Measurements from ENCODE around the gene ZDHHC9.

DNA sequence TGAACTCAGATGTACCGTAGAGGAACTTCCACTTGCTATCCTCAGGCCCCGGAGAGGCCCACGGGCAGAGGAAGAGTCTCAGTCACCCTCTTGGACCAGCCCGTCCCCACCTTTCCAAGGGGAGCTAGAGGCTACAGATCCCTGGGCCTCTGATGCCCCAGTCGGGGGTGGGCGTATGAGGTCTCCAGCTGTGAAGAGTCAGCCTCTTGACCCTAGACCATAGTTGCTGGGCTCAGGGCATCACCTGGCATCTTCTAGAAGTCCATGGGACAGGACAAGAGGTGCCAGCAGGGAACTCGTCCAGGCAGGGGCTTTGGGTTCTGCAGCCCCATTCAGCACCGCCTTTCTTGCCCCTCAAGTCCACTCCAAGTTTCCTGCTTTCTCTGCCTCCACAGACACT, 52.4 kb downstream of the ZDHHC9 start:
- TF ChIP-seq, protein P1, sequence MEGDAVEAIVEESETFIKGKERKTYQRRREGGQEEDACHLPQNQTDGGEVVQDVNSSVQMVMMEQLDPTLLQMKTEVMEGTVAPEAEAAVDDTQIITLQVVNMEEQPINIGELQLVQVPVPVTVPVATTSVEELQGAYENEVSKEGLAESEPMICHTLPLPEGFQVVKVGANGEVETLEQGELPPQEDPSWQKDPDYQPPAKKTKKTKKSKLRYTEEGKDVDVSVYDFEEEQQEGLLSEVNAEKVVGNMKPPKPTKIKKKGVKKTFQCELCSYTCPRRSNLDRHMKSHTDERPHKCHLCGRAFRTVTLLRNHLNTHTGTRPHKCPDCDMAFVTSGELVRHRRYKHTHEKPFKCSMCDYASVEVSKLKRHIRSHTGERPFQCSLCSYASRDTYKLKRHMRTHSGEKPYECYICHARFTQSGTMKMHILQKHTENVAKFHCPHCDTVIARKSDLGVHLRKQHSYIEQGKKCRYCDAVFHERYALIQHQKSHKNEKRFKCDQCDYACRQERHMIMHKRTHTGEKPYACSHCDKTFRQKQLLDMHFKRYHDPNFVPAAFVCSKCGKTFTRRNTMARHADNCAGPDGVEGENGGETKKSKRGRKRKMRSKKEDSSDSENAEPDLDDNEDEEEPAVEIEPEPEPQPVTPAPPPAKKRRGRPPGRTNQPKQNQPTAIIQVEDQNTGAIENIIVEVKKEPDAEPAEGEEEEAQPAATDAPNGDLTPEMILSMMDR (IDR thresholded peaks at IDR 0.05), result no peak
- TF ChIP-seq POLR2A (IDR thresholded peaks at IDR 0.05), result no peak

All from heart left ventricle (tissue), 13 donors.